Measurements from ENCODE around the gene ZNF529.
"Not testable (repeated sequence)": the region's sequence is repeated elsewhere in the genome, so short reads cannot be mapped to it uniquely, and the experiment has no call there.

The ZNF529 gene

GRCh38 chr19:36573020-36573894 is at the start of gene ZNF529:
ZNF529 (minus strand) TSS chr19:36573292; CDS start chr19:36572346, 946 bp downstream.
- DNase-seq: peak; percentile 85

- DNase-seq: no peak
Observed at GRCh38 chr19:36605877-36606478, 32.9 kb upstream of the ZNF529 start.

DNA sequence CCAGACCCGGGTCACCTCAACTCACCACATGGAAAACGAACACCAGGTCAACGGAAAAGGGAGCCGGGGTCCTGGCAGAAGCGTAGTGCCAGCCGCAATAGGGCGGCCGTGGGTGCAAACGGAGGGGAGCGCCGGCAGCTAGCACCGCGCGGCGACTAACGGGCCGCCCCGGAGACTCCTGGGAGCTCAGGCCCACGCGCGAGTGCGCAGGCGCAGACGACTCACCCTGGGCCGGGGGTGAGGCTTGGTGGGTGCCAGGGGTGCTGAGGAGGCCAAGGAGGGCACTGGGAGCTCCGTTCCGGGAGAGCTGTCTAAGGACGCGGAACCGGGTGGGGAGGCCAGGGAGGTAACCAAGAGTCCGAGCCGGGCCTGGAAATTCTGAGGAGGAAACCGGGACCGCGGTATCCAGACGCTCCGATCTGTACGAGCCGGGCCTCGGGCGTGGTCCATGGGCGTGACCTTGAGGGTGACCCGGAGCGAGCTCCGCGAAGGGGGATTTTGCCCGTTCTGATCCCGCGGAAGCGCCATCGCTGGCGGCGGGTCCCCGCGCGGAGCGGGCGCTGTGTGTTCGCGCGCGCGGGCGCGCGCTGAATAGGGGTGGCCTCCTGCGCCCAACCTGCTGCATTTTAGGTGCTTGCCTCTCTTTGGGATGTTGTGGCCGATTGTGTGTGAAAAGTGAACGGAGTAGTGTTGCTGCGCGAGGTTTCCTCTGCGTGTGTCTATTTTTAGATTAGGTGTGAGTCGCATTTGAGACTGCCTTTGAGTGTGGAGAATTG is 32.2 kb upstream of the ZNF529 start, which contains the start of gene ZNF382:
TSS of gene ZNF382 (plus strand) at position 213 of the 776 bp plus-strand sequence. CDS start 4,602 bp downstream, outside the sequence.
- DNase-seq: peak; percentile 89

DNA sequence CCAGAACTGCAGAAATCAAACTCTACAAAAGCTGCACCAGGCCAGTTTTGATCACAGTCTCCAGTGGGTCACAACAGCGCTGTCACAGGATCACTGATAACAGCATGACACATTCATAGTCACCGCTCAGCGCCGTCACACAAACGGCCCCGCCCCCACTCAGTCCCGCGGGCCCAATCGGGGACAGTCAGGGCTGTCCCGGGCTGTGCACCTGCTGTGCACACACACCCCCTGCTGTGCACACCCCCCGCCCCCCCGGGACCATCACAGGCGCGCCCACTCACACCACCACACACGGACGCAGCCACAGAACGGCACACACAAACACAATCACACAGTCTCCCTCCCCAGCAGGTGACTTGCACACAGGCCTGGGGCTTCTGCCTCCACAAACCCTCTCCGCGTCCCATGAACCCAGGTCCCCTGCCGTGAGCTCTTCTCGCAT is 31.6 kb upstream of the ZNF529 start:
- peak; percentile 90 for DNase-seq

DNA sequence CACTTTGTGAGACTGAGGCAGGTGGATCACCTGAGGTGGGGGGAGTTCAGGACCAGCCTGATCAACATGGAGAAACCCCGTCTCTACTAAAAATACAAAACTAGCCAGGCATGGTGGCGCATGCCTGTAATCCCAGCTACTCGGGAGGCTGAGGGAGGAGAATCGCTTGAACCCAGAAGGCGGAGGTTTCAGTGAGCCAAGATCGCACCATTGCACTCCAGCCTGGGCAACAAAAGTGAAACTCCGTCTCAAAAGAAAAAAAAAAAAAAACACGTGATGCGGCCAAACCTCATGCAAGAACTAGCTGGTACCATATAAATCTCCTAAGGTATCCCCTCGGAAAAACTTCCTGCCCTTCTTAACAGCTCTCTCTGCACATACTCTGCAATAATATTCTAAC is 29.6 kb upstream of the ZNF529 start:
- DNase-seq: not testable (repeated sequence)

DNA sequence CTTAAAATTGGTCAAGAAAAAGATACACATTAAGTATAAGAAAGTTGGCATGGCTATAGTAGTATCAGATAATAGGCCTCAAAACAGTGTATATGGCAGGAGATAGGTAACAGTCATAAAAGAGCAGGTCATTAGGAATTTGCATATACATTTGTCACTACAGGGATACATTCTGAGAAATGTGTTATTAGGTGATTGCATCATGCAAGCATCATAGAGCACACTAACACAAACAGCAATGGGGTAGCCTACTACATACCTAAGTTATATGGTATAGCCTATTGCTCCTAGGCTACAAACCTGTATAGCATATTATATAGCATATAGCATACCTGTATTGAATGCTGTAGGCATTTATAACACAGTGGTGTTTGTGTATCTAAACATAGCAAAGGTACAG is 6.2 kb upstream of the ZNF529 start:
- DNase-seq: no peak

DNA sequence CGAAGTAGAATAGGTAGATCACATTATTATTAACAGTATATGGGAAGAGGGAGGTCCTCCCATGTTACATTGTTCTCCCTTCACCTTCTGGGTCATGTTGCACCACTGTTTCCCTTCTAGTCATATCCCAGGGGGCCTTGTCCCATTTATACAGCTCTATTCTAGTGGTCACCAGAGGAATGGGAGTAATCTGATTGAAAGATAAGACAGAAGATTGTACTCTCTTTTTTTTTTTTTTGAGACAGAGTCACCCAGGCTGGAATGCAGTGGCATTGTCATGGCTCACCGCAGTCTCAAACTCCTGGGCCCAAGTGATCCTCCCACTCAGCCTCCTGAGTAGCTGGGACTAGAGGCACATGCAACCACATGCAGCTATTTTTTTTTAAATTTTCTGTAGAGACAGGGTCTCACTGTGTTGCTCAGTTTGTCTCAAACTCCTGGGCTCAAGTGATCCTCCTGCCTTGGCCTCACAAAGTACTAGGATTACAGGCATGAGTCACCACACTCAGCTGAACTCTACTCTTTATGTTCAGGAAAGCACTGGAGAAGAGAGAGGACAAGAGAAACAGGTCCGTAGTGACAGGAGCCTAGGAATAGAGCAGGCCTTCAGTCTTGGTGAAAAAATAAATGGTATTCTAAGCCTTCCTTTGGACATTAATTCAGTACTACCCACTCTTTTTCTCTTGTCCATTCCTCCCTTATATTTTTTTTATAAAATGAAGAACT is 4.3 kb upstream of the ZNF529 start:
- no peak for DNase-seq

GRCh38 chr19:36574741-36575140 is 1.6 kb upstream of the ZNF529 start:
- DNase-seq: no peak

GRCh38 chr19:36573895-36574720 is 1.0 kb upstream of the ZNF529 start:
- no peak for DNase-seq

DNA sequence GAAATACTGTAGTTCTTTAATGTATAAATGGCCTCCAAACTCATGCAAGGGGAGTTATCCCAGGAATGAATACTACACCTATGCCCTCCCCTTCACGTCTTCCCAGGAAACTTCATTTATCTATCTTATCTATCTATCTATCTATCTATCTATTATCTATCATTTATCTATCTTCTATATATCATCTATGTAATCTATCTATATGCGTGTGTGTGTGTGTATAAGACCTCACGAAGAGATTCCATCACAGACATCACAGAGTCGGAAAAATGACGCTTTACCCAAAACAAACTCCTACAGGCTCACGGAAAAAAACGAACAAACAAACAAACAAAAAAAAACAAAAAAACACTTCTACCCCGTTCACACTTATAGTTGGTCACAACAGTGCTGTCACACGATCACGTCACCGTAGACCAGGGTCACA is 486 bp downstream of the ZNF529 start:
- no peak for DNase-seq

DNA sequence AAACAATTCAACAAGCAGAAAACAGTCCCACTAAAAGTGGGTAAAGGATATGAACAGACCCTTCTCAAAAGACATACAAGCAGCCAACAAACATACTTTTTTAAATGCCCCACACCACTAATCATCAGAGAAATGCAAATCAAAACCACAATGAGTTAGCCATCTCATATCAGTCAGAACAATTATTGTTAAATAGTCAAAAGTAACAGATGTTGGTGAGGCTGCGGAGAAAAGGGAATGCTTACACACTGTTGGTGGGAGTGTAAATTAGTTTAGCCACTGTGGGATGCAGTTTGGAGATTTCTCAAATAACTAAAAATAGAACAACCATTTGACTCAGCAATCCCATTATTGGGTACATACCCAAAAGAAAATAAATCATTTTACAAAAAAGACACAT is 8.7 kb downstream of the ZNF529 start:
- DNase-seq: no peak

DNA sequence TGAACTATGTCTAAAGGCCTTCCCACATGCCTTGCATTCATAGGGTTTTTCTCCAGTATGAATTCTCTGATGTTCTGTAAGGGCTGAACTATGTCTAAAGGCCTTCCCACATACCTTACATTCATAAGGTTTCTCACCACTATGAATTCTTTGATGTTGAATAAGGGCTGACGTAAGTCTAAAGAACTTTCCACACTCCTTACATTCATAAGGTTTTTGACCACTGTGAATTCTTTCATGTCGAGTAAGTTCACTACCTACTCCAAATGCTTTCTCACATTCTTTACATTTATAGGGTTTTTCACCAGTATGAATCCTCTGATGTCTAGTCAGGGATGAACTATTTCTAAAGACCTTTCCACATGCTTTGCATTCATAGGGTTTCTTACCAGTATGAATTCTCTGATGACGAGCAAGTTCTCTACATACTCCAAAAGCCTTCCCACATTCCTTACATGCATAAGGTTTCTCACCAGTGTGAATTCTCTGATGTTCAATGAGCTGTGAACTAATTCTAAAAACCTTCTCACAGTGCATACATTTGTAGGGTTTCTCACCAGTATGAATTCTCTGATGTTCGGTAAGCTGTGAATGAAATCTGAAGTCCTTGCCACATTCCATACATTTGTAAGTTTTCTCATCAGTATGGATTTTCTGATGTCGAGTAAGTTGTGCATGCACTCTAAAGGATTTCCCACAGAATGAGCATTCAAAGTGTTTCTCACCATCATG is 25.9 kb downstream of the ZNF529 start:
- no peak for DNase-seq

DNA sequence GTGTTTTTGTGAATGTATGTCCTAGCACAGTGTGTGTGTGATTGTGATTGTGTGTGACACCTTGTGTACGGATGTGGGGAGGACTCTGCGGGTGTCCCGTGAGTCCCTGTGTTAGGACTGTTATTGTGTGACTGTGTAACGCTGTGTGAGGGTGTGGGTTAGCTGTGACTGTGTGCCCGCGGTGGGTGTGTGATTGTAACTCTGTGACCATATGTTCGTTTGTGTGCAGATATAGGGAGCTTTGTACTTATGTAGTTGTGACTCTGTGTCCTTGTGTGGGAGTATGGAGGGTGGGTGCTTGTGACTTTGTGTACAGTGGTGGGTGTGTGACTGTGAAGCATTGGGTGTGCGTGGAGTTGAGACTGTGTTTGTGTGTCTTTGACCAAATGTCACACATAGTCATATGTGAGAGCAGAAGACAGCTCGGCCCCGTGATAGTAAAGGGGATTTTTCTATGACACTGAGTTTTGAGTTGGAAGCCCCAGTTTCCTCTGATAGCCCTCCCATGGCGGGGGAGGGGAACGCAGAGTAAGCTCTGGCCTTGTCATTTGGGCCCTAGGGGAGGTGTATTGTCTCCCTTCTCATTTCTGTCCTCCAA is 44.1 kb downstream of the ZNF529 start:
- peak; percentile 48 for DNase-seq

DNA sequence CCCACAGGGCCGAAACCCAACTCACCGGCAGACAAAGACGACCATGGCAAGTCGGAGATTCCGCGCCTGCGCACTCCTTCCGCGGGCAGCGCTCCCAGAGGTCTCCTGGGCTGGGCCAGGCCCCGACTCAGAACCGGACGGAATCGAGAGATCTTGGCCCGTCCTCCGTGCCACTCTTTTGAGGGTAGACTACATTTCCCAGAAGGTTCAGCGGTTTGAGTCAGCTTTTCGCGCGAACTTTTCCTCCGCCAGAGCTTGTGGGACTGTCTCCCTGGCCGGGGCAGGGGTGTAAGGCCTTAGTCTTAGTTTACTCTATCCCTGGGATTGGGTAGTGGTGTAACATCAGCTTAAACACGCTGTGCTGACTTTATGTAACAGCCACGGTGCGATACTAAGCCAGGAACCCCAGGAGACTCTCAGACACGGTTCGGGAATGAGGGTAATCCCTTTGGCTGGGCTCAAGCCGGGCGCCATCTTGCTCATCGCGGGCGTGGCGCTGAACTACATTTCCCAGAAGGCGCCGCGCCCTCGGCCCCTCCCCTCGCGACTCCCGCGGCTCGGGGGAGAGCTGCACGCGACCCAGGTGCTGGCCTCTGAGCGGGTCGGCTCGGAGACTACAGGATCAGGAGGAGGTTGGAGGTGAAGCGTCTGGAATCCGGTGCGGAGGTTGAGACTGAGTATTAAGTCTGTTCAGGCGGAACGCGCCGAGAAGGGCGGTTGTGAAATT is 44.7 kb downstream of the ZNF529 start, which contains the start of gene ZNF260:
TSS of gene ZNF260 (minus strand) at position 78 of the 727 bp plus-strand sequence. CDS start 13,033 bp downstream, outside the sequence.
- peak; percentile 95 for DNase-seq

- no peak for DNase-seq
Observed at GRCh38 chr19:36527873-36528193, 45.3 kb downstream of the ZNF529 start.

DNA sequence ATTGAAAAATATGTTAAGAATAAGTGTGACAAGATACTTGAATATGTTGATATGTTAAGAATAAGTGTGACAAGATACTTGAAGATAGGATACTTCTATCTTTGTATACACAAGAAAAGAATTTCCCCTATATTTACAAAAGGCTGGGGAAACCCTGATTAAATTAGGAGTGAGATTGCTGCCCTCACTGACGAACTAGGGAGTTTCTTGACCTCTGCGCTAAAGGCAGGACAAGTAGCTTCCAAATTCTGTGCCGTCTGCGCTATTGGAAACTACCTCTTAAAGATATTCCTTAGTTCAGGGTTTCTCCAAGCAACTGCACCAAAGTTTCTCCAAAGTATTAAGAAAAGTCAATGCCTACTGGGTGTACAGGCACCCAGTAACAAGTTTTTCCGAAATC is 45.8 kb downstream of the ZNF529 start:
- DNase-seq: no peak

GRCh38 chr19:36526581-36526980 is 46.5 kb downstream of the ZNF529 start:
- no peak for DNase-seq

- DNase-seq: no peak
Observed at GRCh38 chr19:36524617-36525016, 48.5 kb downstream of the ZNF529 start.

GRCh38 chr19:36514012-36514612 is 59.0 kb downstream of the ZNF529 start:
- DNase-seq: no peak
